ENCODE measurements around the gene NPM1.

DNA sequence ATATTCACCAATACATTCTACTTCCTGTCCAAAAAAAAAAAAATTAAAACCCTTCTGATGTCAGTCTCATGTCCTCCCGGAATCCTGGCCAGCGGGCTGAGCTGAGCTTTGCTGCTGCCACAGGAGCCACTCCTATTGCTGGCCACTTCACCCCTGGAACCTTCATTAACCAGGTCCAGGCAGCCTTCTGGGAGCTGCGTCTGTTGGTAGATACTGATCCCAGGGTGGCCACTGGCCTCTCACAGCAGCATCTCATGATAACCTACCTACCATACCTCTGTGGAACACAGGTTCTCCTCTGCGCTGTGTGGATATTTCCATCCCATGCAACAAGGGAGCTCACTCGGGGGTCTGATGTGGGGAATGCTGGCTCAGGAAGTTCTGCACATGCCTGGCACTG lies 21.0 kb upstream of the NPM1 start:
- TF ChIP-seq, protein P1, sequence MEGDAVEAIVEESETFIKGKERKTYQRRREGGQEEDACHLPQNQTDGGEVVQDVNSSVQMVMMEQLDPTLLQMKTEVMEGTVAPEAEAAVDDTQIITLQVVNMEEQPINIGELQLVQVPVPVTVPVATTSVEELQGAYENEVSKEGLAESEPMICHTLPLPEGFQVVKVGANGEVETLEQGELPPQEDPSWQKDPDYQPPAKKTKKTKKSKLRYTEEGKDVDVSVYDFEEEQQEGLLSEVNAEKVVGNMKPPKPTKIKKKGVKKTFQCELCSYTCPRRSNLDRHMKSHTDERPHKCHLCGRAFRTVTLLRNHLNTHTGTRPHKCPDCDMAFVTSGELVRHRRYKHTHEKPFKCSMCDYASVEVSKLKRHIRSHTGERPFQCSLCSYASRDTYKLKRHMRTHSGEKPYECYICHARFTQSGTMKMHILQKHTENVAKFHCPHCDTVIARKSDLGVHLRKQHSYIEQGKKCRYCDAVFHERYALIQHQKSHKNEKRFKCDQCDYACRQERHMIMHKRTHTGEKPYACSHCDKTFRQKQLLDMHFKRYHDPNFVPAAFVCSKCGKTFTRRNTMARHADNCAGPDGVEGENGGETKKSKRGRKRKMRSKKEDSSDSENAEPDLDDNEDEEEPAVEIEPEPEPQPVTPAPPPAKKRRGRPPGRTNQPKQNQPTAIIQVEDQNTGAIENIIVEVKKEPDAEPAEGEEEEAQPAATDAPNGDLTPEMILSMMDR (conservative IDR thresholded peaks at IDR 0.05; ENCODE audit: low read depth, low read length) = no peak
- TF ChIP-seq EZH2 (IDR thresholded peaks at IDR 0.05; ENCODE audit: low read length, unreplicated experiment) (no peak), EZH2phosphoT487 (IDR thresholded peaks at IDR 0.05; ENCODE audit: borderline replicate concordance, low read length) (no peak)
